Measurements from ENCODE around the gene ZNF174.
A peak's percentile ranks its signal among the peaks of the same experiment; 100 is the strongest.

Gene ZNF174

GRCh38 chr16:3364774-3365427 lies 36.1 kb upstream of the ZNF174 start:
- H3K4me3 ChIP-seq (replicated peaks; ENCODE audit: low read depth, low read length), result peak overlapping the region; percentile 69
- peak; percentile 94 for DNase-seq (ENCODE audit: low read depth)
- TF ChIP-seq, protein P1, sequence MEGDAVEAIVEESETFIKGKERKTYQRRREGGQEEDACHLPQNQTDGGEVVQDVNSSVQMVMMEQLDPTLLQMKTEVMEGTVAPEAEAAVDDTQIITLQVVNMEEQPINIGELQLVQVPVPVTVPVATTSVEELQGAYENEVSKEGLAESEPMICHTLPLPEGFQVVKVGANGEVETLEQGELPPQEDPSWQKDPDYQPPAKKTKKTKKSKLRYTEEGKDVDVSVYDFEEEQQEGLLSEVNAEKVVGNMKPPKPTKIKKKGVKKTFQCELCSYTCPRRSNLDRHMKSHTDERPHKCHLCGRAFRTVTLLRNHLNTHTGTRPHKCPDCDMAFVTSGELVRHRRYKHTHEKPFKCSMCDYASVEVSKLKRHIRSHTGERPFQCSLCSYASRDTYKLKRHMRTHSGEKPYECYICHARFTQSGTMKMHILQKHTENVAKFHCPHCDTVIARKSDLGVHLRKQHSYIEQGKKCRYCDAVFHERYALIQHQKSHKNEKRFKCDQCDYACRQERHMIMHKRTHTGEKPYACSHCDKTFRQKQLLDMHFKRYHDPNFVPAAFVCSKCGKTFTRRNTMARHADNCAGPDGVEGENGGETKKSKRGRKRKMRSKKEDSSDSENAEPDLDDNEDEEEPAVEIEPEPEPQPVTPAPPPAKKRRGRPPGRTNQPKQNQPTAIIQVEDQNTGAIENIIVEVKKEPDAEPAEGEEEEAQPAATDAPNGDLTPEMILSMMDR (IDR thresholded peaks at IDR 0.05; ENCODE audit: low read length, missing control alignments), result no peak

DNA sequence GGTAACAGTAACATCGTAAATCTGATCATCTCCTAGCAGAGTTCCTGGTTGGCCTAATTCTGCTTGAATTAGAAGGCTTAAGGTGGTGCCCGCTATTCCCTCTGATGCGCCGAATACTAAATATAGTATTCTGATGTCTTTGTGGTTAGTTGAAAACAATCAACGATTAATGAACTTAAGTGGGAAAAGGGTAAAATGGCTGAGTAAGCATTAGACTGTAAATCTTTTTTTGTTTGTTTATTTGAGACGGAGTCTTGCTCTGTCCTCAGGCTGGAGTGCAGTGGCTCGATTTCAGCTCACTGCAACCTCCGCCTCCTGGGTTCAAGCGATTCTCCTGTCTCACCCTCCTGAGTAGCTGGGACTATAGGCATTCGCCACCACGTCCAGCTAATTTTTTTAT lies 31.9 kb upstream of the ZNF174 start:
- DNase-seq (ENCODE audit: low read depth), result no peak
- H3K4me3 ChIP-seq (replicated peaks; ENCODE audit: low read depth, low read length), result no peak overlapping the region
- TF ChIP-seq, protein P1 (IDR thresholded peaks at IDR 0.05; ENCODE audit: low read length, missing control alignments), result no peak

GRCh38 chr16:3375680-3376079 lies 25.3 kb upstream of the ZNF174 start:
- TF ChIP-seq, protein P1 (IDR thresholded peaks at IDR 0.05; ENCODE audit: low read length, missing control alignments), result no peak
- DNase-seq (ENCODE audit: low read depth), result no peak
- H3K4me3 ChIP-seq (replicated peaks; ENCODE audit: low read depth, low read length), result no peak overlapping the region

- no peak for DNase-seq (ENCODE audit: low read depth)
- TF ChIP-seq, protein P1 (IDR thresholded peaks at IDR 0.05; ENCODE audit: low read length, missing control alignments), result no peak
- H3K4me3 ChIP-seq (replicated peaks; ENCODE audit: low read depth, low read length), result no peak overlapping the region
Observed at GRCh38 chr16:3377917-3378316, 23.1 kb upstream of the ZNF174 start.

GRCh38 chr16:3383045-3383448 lies 18.0 kb upstream of the ZNF174 start:
- DNase-seq (ENCODE audit: low read depth), result no peak
- TF ChIP-seq, protein P1 (IDR thresholded peaks at IDR 0.05; ENCODE audit: low read length, missing control alignments), result no peak
- no peak overlapping the region for H3K4me3 ChIP-seq (replicated peaks; ENCODE audit: low read depth, low read length)

GRCh38 chr16:3388325-3388724 lies 12.7 kb upstream of the ZNF174 start:
- TF ChIP-seq, protein P1 (IDR thresholded peaks at IDR 0.05; ENCODE audit: low read length, missing control alignments), result no peak
- H3K4me3 ChIP-seq (replicated peaks; ENCODE audit: low read depth, low read length), result no peak overlapping the region
- no peak for DNase-seq (ENCODE audit: low read depth)
